Stimulated activated CD4-positive, alpha-beta T cell treated with anti-CD3 and anti-CD28 coated beads, Interleukin-1b, Interleukin-23, amount 100 ng/mL, for 4 hours (primary cell): Measurements from ENCODE around the gene KLLN.
A peak's percentile ranks its signal among the peaks of the same experiment; 100 is the strongest.
"Not testable (repeated sequence)": the region's sequence is repeated elsewhere in the genome, so short reads cannot be mapped to it uniquely, and the experiment has no call there.

Experiments
- DNase-seq, 2 donors: peaks; one replicate each; pipeline ENCODE4 v3.0.0-alpha.2; 2020; ENCODE audit warnings: low read depth in 2 of 2

The KLLN gene

DNA sequence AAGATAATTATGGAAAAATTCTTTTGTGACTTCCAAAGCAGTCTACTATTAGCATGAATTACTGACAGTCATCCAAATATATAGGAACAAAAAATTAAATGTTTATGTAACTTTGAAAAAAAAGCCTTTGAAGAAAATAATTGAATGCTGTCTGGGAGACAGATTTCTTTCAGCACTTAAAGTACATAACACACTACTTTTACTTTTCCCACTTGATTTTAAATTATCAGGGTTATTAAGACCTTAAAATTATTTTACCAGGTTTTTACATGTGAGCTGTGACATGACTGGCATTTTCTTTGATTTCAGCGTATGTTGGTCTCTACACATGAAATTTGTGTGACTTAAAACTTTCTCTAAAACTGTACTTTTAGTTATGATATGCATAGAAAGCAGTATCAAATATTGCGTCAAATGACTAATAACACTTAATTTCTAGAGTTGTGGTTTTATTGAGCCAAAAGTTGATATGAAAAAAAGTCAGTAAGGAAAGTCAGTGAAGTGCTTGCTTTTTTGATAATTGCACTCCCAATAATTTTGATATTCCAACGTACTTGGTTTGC lies 3.2 kb upstream of the KLLN start:
- DNase-seq: no peak

DNA sequence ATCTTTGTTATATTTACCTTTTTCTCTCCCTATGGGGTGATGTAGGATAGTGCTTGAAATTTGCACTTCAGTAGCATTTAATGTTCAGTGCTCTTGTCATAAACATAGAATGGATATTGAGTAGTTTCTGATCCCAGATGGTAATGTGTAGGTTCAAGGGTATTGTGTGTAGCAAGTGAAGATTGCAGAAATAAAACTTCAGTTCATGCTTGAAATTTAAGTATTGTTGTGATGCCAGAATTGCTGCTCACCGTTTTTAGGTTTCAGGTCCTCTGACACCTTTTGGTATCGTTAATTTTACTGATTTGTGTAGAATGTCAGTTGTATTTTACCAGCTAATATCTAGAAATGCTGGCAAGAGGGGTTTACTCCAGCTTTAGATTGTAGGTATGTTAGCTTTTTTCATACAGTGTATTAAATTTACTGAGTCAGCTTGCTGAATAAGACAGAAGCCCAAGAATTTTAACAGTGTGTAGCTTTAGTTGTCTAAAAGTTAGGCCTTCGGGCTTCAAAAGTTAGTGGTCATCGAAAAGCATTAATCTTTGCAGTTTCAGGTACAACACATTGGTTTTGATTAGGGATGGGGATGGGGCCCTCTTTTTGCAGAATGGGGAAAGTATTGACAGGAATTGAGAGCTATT lies 2.0 kb upstream of the KLLN start:
- DNase-seq: no peak

DNA sequence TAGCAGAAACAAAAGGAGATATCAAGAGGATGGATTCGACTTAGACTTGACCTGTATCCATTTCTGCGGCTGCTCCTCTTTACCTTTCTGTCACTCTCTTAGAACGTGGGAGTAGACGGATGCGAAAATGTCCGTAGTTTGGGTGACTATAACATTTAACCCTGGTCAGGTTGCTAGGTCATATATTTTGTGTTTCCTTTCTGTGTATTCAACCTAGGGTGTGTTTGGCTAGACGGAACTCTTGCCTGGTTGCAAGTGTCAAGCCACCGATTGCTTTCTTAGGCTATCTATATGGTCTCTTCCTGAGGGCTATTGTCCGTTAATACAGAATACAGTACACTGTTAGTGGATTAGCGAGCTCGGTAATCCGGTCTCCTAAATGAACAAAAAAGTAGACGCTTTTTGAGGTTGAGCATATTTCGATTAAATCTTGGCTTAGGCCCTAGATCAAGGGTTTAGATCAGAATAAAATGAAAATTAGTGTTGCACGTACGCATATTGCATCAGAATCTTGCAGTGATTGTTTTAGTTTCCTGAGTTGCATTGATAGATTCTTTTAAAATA lies 1.2 kb upstream of the KLLN start:
- DNase-seq: no peak

DNA sequence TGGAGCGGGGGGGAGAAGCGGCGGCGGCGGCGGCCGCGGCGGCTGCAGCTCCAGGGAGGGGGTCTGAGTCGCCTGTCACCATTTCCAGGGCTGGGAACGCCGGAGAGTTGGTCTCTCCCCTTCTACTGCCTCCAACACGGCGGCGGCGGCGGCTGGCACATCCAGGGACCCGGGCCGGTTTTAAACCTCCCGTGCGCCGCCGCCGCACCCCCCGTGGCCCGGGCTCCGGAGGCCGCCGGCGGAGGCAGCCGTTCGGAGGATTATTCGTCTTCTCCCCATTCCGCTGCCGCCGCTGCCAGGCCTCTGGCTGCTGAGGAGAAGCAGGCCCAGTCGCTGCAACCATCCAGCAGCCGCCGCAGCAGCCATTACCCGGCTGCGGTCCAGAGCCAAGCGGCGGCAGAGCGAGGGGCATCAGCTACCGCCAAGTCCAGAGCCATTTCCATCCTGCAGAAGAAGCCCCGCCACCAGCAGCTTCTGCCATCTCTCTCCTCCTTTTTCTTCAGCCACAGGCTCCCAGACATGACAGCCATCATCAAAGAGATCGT lies 690 bp upstream of the KLLN start:
- DNase-seq: peak in 1 of 2 donors; percentile 11

DNA sequence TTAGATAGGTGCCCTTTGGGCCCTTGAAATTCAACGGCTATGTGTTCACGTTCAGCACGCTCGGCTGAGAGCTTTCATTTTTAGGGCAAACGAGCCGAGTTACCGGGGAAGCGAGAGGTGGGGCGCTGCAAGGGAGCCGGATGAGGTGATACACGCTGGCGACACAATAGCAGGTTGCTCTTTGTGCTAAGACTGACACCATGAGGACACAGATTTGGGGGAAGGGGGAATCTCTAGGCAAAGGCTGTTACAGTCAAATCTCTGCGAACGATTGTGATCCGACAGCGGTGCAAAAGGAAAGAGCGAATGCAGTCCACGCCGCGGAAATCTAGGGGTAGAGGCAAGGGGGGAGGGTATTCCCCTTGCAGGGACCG lies 667 bp downstream of the KLLN start:
- peak in 1 of 2 donors; percentile 52 for DNase-seq

DNA sequence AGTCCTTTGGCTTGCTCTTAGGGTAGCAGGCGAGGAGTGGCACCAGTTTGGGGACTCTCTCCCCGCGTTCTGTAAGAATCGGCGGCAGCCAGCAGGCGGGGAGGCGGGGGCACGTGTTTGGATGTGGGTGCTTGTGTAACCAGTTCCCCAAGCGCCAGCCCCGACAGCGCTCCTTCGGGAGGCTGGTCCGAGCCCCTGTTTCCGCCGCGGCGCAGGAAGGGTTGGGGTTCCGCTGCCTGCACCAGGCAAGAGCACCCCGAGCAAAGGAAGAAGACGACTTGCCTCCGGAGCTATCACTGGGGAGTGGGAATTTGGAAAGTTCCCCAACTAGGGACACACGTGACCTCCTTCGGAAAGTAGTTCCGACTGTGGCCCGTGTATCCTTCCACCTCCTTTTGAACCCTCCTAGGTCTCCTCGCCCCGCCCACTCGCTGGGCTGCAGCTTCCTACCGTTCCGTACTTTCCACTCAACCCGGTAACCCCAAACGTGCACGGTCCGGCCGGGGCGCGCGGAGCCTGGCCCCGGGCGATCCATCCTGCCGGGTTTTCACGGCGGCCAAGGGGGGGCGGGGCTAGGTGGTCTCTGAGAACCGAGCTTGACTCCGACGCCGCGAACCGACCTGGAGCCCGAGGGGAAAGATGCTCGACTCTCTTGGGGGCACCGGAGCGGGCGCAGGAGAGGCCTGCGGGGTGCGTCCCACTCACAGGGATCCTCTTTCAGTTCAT lies 1.2 kb downstream of the KLLN start:
- peak; percentile 88 to 89 for DNase-seq

DNA sequence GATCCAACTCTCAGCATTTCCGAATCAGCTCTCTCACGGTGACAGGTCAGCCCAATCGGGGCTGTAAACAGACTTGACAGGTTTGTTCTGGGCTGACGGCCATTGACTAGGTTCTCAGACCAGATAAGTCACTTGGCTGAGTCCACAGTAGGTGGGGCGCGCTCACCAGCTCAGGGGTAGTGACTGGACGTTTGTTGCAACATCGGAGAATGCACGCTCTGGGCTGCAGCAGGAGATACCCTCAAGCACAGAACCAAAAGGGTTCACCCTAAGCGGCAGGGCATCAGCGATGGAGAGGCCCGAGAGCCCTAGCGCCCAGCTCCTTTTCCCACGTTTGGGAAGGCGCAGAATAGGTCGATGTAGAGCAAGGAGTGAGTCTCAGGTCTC lies 1.8 kb downstream of the KLLN start:
- peak in 1 of 2 donors; percentile 7 for DNase-seq

DNA sequence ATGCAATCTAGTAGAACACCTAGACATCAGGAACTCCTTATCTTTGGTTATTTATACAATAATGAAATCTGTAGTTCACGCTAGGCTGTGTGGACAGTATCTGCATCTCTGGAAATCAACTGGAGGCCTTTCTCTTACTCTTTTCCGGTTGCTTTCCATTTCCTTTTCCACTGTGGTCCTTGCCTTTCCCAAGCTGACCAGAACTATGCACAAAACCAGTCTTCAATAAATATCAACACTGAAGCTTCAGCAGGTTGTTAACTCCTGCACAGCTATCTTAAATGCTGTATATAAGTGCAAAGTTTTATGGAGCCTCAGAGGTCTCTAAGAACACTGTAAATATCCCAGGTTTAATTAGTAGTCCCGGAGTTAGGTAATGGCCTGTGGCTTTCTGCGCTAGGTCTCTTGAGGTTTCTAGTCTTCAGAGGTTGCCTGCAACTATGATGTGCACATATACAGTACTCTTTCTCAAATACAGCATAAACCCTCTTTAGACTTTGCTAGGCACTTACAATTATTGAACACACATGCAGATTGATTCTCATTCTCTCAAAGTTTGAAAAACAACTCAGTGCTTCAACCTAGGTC lies 2.4 kb downstream of the KLLN start:
- DNase-seq: no peak

DNA sequence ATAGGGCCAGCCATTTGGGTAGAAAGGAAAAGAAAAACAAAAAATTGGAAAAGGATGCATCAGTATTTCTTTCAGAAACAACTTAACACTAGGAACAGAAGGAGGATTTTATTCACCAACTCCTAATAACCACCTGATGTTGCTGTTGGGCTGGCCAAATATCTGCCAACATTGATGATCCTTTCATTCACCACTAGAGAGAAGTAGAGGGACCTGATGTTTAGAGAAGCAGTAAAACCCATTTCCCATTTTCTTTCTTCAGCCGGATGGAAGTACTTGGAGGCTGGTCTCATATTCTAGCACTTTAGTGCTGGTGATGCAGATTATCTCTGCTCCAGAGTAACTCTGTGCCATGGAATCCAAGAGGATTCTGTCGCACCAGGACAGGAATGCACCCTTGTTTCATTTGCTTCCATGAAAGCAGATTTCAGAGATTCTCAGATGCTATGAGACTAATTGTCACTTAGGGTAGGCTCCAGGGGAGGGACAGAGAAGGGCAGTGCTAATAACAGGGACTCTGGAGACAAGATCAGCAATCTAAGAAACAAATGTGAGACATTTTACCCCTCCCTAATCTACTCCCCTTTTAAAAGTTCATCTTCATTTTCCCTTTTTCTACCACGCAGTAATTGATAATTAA lies 3.1 kb downstream of the KLLN start:
- DNase-seq: no peak

DNA sequence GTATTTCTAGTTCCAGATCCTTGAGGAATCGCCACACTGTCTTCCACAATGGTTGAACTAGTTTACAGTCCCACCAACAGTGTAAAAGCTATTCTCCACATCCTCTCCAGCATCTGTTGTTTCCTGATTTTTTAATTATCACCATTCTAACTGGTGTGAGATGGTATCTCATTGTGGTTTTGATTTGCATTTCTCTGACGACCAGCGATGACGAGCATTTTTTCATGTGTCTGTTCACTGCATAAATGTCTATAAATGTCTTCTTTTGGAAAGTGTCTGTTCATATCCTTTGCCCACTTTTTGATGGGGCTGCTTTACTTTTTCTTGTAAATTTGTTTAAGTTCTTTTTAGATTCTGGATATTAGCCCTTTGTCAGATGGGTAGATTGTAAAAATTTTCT lies 7.7 kb downstream of the KLLN start:
- not testable (repeated sequence) for DNase-seq

DNA sequence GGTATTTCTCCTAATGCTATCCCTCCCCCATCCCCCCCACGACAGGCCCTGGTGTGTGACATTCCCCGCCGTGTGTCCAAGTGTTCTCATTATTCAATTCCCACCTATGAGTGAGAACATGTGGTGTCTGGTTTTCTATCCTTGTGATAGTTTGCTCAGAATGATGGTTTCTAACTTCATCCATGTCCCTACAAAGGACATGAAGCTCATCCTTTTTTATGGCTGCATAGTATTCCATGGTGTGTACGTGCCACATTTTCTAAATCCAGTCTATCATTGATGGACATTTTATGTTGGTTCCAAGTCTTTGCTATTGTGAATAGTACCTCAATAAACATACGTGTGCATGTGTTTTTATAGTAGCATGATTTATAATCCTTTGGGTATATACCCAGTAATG lies 8.1 kb downstream of the KLLN start:
- DNase-seq: not testable (repeated sequence)

DNA sequence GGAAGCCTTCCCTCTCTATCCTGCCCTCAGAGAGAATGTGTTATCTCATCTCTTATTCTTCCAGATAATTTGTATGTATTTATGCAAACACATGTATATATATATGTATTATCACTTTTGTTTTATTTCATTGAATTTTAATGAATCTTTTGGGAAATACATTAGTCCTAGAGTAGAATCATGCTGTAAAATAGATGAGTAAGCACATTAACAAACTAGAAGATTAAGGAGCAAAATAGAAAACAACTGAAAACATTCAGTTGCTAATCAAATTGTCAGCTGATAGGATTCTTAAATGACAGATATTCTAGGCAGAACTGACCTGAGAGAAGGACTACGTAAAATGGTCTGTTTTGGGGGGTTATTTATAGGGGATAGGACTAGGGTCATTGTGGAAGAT lies 11.2 kb downstream of the KLLN start:
- no peak for DNase-seq

DNA sequence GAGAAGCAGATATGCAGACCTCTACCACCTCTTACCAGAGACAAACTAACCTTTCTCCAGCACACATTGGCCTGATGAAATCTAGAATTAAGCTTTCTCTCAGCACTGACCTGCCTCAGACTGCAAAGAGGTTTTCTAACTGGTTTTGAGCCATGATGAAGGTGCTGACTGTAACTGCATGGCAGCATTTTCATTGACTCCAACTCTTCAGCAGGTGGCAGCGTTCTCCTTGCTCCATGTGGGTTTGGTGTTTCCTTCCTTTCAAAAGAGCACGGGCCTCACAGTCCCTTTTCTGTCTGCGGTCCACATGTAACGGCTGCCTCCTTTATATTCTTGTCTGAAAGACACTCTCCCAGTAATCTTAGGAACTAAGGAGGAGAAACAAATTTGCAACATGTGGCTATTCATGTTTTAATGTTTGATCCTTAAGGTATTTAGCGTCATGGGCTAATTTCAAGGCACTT lies 12.6 kb downstream of the KLLN start:
- DNase-seq: peak in 1 of 2 donors; percentile 45

DNA sequence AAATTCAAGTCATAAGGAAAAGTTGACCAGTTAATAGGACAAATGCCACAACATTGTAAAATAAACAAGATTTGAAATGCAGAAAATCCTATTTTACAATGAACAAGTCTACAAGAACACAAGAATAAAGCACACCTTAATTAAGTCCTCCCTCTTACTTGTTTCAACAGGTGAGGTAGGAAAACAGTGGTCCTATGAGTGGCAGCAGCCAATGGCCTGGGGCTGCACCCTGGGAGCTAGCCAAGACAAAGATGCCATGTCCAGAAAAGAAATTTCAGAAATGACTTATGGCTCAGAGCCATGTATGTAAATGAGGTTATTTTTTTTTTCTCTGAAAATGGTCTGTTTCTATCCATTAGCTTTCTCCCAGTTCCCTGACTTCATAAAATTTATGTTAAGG lies 14.3 kb downstream of the KLLN start:
- no peak for DNase-seq

DNA sequence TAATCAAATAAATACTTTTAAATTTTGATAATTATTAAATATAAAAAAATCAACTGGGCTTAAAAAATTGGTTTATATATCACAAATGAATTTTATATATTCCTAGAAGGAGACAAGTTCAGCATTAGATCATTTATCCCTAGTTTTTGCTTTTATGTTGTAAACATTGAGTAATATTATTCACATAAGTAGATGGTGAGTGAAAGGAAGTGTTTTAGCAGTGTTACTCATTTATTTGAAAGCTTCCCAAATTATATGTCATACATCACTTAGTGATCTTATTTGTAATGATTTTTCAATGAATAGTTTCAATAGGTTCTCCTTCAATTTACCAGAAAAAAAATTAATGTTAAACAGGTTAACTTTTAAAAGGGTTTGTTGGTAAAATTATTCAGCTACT lies 15.8 kb downstream of the KLLN start:
- DNase-seq: no peak

DNA sequence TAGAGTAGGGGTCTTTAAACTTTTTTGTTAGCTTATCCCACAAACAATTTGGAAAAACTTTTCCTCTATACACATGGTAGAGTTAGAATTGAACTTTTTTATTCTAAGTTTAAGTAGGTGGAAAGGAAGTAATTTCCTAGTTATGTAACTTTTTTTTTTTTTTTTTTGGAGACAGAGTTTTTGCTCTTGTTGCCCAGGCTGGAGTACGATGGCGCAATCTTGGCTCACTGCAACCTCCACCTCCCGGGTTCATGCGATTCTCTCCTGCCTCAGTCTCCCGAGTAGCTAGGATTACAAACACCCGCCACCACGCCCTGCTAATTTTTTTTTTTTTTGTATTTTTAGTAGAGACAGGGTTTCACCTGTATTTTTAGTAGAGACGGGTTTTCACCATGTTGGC lies 16.6 kb downstream of the KLLN start:
- DNase-seq: not testable (repeated sequence)

DNA sequence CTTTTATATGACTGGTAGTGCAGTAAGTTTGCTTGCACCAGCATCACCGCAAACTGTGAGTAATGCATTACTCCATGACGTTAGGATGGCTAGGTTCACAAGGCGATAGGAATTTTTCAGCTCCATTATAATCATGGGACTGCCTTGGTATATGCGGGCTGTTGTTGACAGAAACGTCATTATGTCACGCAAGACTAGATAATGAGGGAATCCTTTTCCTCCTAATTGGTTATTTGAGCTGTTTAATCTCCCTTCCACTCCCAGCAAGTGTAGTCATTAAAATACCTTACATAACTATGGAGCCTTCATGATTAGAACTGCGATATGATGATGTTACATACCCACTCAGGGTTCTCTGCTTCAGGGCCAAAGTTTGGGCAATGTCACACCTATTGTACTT lies 17.3 kb downstream of the KLLN start:
- no peak for DNase-seq

DNA sequence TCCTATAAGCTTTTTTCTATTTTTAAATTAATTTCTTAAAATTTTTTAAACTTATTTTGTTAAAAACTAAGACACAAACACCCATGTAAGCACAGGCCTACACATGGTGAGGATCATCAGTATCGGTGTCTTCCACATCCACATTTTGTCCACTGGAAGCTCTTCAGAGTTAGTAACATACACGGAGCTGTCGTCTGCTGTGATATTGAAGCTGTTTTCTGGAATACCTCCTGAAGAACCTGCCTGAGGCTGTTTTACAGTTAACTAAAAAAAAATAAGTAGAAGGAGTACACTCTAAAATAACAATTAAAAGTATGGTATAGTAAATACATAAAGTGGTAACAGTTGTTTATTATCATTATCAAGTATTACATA lies 17.7 kb downstream of the KLLN start:
- DNase-seq: no peak

DNA sequence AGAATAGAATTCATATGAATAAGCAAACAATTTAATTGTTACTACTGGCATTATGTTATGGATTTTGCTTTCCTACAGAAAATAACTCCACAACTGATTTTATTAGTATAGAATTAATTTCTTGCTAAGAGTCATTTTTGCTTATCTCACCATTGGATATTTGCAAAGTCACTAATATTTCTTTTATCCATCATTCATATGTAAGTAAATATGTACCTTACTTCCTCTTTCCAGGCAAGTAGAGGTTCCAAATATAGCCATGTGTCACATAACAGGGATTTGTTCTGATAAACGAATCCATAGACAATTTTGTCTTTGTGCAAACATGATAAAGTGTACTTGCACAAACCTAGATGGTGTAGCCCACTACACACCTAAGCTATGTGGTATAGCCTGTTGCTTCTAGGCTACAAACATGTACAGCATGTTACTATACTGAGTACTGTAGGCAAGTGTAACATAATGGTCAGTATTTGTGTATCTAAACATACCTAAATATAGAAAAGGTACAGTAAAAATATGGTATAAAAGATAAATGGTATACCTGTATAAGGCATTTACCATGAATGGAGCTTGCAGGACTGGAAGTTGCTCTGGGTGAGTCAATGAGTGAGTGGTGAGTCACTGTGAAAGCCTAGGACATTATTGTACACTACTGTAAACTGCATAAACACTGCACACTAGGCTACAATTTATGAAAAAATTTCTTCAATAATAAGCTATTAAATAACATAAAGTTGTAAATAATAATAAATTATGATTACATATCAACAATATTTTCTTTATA lies 18.3 kb downstream of the KLLN start:
- no peak for DNase-seq

DNA sequence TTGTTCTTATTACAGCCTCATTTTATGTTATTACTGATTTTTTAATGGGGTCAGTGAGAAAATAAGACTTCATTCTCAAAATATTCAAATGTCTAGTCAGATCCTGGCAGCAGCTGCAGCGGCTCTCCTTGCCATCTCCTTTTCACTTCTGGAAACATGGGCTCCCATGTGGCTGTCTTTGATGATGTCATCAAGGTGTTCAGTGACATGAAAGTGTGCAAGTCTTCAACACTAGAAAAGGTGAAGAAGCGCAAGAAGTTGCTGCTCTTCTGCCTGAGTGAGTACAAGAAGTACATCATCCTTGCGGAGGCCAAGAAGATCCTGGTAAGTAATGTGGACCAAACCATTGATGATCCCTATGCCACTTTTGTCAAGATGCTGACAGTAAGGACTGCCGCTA lies 19.6 kb downstream of the KLLN start:
- no peak for DNase-seq
